SK-N-MC (cell line): ENCODE data around the gene RAP1GAP2.

Experiments
- EZH2 ChIP-seq: fragments of 200-600 bp; sonication (generic); IDR thresholded peaks from one replicate; pipeline ENCODE4 v1.6.1; 2017; ENCODE audit warnings: antibody characterized with exemption
- FOXP2 ChIP-seq: optimal IDR thresholded peaks from 2 replicates; pipeline ENCODE3; 2011; ENCODE audit warnings: mild to moderate bottlenecking, moderate library complexity; ENCODE audit not compliant: insufficient read depth; ENCODE audit errors: extremely low read length, control extremely low read depth
- POLR2AphosphoS5 ChIP-seq: IDR thresholded peaks from 2 replicates; pipeline ENCODE4 v1.6.1; 2012; ENCODE audit warnings: mild to moderate bottlenecking, low read depth, low read length, borderline replicate concordance

- TF ChIP-seq EZH2 (no peak), POLR2AphosphoS5 (no peak), FOXP2 (no peak)
Observed at GRCh38 chr17:2803971-2804370, 7.7 kb downstream of the RAP1GAP2 start.
